CD4-positive, alpha-beta T cell treated with Interleukin-6 for 4 hours (primary cell): ENCODE data around the gene AOC2.
"Not testable (repeated sequence)": the region's sequence is repeated elsewhere in the genome, so short reads cannot be mapped to it uniquely, and the experiment has no call there.

Experiments
- DNase-seq: peaks from one replicate; pipeline ENCODE4 v3.0.0-alpha.2; 2020; ENCODE audit warnings: mixed read lengths

Gene AOC2

DNA sequence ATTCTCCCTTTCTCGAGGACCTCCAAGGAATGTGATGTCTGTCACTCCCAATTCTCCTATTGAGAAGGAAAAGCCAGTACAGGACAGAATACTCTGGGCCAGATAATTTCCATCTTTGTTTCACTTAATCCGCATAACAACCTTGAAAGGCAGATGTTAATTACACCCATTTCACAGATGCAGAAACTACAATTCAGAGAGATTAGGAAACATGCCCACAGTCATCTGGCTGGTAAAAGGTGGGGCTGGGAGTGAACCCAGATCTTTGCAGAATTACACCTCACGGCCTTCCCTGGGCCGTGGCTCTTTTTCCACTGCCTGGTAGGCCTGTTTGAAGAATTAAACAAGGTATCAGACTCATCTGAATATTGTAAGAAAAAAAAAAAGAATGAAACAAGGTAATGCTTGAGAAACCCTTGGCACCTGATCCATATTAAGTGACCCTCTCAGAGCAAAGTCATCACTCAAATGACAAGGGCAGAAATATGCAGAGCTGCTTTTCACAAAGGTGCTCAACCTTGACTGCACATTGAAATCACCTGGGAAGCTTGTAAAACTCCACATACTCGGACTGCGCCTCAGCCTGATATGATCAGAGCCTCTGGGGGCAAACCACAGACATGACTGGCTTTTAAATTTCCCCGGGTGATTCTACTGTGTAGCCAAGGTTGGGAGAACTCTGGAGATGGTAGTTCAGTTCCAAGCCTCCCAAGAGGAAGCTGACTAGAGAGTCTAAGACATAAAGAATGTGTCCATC is 39.6 kb downstream of the AOC2 start:
- DNase-seq, result no peak

- DNase-seq, result not testable (repeated sequence)
Measured at GRCh38 chr17:42885806-42886205, 41.4 kb downstream of the AOC2 start.

GRCh38 chr17:42886283-42887176 is 42.1 kb downstream of the AOC2 start:
- DNase-seq, result no peak

- DNase-seq, result no peak
Measured at GRCh38 chr17:42889809-42890208, 45.4 kb downstream of the AOC2 start.

- no peak for DNase-seq
Measured at GRCh38 chr17:42891539-42892152, 47.3 kb downstream of the AOC2 start.

GRCh38 chr17:42893359-42893758 is 49.0 kb downstream of the AOC2 start:
- no peak for DNase-seq

DNA sequence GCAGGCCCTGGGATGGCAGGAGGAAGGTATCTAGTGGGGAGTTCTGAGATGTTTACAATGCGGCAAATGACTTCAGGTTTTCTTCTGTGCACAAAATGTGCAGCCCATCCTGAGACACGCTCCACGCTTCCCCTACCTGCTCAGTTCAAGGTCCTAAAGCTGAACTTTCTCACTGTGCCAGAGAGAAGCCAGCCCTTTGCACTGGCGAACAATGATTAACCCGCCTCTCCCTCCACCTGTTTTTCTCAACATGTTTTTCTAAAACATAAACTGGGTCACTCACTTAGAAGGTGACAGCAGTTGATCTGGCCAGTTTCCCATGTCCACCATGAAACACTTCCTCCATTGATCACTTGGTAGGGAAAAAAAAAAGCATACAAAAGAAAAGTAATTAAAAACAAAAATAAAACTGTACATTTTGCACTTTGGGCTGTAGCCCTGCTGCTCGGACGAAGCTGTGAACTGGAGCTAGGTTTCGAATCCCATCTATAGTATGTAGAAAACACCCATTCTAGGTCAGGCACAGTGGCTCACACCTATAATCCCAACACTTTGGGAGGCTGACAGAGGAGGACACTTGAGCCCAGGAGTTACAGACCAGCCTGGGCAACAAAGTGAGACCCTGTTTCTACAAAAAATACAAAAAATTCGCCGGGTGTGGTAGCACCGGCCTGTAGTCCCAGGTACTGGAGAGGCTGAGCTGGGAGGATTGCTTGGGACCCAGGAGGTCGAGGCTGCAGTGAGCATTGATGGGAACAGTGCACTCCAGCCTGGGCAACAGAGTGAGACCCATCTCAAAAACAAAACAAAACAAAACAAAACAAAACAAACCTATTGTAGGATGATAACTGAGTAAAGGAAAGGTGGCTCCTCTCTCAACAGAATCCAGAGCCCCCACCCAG is 50.2 kb downstream of the AOC2 start:
- DNase-seq, result no peak

DNA sequence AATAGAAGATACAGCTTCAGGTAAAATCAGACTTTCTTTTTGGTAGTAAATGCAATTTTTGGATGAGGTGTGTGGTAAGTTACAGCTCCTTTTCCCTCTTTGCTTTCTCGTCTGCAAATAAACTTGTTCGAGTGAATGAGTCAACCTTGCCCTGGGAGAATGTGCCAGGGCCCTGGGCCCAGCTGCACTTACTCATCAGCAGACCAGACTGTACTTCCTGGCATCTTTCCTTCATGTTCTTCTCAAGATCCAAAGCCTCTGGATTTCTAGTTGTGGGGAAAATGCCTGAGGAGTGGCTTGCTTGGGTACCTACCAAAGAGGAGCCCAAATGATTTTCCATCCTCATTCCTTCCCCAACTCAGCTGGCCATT is 50.8 kb downstream of the AOC2 start:
- no peak for DNase-seq

GRCh38 chr17:42898147-42898811 is 53.9 kb downstream of the AOC2 start:
- no peak for DNase-seq

- DNase-seq, result not testable (repeated sequence)
Measured at GRCh38 chr17:42899981-42900380, 55.6 kb downstream of the AOC2 start.
